Stimulated activated CD8-positive, alpha-beta memory T cell treated with anti-CD3 and anti-CD28 coated beads, Interleukin-12 subunit alpha, Interleukin-12 subunit beta, amount 100 ng/mL, for 1 hour (primary cell): ENCODE results near the gene KPNA1.

Experiments used
- DNase-seq: peaks from one replicate; pipeline ENCODE4 v3.0.0-alpha.2; 2020; ENCODE audit warnings: low read depth

The KPNA1 gene

GRCh38 chr3:122415104-122415744 is 99.5 kb downstream of the KPNA1 start:
- DNase-seq = no peak

- DNase-seq = no peak
Observed at GRCh38 chr3:122414391-122414790, 100.3 kb downstream of the KPNA1 start.

DNA sequence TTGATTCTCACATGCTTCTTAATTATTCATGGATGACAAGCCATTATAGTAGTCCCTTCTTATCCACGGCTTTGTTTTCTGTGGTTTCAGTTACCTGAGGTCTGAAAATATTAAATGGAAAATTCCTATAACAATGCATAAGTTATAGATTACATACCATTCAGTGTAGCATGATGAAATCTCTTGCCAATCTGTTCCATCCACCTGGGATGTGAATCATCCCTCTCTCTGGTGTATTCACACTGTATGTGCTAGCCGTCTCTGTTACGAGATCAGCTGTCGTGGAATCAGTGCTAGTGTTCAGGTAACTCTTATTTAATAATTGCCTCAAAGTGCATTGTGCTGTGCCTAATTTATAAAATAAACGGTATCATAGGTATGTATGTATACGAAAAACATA is 104.1 kb downstream of the KPNA1 start:
- DNase-seq = no peak

DNA sequence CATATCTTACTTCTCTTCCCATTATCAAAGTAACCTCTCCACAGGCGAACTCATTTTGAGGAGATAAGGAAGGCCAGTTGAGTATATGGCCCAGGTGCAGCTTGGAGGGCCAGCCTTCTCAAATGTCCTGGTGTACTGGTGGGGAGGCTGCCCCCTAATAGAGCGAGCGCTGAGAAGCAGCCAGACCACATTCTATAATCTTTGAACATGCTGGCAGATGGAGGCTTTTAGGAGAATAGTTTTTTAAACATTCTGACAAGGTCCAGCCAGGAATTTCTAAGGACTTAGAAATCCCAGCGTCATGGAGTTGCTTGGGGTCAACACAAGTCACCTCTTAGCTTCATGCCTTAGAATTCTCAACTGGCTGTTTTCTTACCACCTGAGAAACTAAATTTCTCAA is 104.6 kb downstream of the KPNA1 start:
- no peak for DNase-seq

DNA sequence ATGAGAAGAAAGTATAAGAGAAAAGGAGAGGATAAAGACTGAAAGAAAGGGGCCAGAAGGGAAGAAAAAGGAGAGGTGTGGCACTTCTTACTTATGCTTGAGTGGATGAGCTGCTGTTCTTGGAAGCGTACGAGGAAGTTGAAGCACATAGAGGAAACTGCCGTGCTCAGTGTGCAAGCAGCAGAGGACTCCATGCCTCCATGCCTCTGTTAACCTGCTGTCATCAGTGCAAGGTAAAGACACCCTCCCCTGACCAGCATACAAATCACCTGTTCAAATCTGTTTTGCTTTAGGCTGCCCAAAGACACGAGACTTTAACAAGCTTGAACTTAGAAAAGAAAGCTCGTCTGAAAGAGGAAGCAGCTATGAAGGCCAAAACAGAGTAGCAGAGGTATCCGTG is 105.3 kb downstream of the KPNA1 start:
- no peak for DNase-seq

DNA sequence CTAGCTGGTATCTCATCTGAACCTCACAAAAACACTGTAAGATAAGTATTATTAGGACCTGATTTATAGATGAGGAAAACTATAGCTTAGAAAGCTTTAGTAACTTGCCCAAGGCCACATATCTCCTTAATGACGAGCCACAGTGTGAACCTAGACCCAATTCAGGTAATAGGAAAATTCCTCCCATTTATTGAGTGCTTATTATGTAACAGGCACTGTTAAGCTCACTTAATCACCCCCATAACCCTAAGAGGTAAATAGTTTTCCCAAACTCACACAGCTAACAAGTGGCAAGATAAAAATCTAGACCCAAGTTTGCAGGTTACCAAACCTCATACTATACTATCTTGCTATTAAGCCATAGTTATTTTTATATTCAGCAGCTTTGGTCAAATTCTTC is 106.8 kb downstream of the KPNA1 start:
- DNase-seq = no peak

DNA sequence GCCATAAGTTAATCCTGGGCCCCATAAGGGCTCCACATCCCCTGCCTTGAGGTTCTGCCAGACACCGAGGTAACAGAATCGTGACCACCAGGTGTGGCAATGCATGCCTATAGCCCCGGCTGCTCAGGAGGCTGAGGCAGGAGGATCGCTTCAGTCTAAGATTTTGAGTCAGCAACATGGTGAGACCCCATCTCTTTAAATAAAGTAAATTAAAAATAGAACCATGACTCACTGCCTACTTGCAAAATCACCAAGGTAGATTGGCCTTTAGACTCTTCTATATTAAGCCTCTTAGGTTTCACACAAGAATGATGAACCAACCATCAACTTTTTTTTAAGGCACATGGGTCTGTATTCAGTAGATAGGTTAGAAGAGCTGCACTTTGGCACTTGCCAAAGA is 108.5 kb downstream of the KPNA1 start:
- no peak for DNase-seq

- DNase-seq = no peak
Observed at GRCh38 chr3:122405015-122405414, 109.7 kb downstream of the KPNA1 start.

DNA sequence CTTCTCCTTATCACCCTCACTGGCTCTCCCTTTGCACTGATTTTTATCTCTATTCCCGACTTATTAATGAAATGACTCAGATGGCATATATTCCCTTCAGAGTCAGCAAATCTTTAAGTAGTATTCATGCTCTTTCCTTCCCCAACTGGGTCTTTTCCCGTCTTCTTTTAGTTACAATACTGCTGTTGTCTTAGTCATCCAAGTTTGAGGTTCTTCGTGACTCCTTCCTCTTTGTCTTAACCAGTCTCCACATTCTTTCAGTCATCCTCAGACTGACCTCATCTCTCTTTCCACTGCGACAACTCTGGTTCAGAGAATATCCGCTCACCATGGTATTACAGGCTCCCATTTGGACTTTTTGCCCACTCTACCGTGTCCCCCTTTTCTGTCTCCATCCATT is 111.2 kb downstream of the KPNA1 start:
- no peak for DNase-seq

DNA sequence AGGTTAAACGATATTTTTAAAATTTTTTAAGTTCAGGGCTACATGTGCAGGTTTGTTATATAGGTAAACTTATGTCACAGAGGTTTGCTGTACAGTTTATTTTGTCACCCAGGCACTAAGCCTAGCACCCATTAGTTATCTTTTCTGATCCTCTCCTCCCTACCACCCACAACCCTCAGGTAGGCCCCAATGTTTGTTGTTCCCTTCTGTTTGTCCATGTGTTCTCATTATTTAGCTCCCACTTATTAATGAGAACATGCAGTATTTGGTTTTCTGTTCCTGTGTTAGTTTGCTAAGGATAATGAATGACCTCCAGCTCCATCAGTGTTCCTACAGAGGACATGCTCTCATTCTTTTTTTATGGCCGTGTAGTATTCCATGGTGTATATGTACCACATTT is 115.8 kb downstream of the KPNA1 start:
- no peak for DNase-seq

GRCh38 chr3:122397201-122397600 is 117.5 kb downstream of the KPNA1 start:
- DNase-seq = no peak

DNA sequence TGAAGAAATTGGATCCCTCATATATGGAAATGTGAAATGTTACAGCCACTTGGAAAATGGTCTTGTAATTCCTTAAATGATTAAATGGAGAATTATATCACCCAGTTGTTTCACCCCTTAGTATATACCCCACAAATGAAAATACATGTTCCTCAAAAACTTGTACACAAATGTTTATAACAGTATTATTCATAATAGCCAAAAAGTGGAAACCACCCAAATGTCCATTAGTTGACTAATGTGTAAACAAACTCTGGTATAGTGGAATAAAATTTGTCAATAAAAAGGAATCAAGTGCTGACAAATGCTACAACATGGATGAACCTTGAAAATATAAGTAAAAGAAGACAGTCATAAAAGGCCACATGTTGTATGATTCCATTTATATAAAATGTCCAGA is 118.2 kb downstream of the KPNA1 start:
- DNase-seq = no peak

DNA sequence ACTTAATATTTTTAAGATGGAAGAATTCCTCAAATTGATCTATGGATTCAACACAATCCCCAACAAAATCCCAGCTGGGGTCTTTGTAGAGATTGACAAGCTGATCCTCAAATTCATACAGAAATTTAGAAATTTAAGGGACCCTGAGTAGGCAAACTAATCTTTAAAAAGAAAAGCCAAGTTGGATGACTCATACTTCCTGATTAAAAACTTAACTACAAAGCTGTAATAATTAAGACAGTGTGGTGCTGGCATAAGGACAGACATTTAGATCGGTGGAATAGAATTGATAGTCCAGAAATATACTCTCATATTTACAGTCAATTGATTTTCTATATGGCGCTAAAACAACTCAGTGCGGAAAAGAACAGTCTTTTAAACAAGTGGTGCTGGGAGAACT is 119.2 kb downstream of the KPNA1 start:
- no peak for DNase-seq

- no peak for DNase-seq
Observed at GRCh38 chr3:122394173-122394572, 120.6 kb downstream of the KPNA1 start.

DNA sequence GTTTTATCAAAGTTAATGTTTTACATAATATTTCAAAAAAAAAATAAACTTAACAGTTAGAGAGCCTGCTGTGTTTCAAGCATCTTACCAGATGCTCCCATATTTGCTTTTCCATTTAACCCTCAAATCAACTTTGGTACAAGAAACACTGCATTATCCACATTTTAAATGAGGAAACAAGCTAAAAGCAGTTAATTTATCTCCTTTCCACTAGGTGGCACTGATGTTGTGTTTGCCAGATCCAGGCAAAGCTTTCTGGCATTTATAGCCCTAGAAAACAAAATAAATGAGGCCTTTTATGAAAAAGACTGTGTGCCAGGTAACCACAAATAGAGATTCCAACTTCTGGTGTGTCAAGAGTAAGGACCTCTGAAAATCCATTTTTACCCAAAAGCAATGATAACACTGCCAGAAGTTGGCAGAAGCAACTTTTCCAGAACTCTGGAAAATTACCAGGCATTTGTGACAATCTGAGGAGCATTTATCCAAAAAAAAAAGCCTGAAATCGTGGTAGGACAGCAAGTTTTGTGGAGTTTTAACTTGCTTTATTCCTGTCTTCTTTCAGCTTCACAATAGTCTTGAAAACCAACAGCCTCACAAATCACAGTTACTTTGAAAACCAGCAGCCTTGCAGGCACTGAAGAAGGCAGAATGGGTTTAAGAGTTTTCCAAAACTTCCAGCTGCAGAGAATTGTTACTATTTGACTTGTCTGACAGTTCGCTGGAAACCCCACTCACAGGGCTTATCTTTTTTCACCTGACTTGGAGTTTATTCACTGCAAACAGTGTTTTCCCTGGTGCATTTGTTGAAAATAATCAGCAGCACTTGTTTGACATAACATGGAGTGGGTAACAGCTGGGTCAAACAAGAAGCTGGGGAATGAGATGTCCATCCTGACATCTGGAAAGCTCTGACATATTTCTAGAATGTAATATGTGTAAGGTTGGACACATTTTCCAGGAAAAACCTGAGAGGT is 121.6 kb downstream of the KPNA1 start:
- no peak for DNase-seq

DNA sequence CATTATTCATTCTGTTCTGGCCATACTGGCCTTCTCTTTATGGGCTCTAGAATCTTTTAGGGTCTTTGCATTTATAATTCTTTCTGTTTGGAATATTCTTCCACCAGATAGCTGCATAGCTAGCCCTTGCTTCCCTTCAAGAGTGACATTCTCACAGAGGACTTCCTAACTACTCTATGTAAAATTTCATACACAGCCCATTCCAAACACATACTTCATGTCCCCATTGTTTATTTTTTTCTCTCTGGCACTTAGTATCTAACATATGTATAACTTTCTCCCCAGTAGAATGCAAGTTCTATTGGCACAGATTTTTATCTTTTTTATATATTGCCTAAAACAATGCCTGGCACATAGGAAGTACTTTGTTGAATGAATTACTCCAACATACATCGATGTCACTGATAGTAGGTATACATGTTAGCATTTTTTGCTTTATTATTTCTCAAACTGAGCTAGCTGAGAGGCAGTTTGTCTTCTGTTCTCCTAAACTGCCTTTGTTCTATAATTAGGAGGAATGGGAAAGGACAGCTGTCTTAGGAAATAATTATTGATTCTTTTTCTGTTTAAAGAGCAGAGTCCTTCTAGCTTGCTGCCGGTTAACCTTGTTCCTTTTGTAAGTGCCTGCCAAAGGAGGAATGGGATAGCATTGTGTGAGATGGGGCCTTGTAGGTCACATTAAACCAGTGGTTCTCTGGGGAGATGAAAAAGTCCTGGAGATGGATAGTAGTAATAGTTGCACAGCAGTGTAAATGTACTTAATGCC is 122.9 kb downstream of the KPNA1 start:
- DNase-seq = no peak

- DNase-seq = no peak
Observed at GRCh38 chr3:122390665-122391064, 124.1 kb downstream of the KPNA1 start.

DNA sequence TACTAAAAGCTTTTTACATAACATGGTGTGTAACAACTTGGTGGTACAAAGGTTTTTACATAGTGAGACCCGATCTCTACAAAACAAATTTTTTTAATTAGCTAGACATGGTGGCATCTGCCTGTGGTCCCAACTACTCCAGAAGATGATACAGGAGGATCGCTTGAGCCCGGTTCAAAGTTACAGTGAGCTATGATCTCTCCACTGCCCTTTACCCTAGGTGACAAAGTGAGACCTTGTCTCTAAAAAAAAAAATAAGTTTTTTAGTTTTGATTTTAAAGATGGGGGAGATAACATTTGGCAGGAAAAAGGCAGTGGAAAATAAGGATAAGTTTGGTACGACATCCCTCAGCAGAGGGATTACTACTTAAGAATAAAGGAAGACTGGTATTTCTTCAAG is 124.8 kb downstream of the KPNA1 start:
- DNase-seq = no peak

- no peak for DNase-seq
Observed at GRCh38 chr3:122389197-122389596, 125.5 kb downstream of the KPNA1 start.

DNA sequence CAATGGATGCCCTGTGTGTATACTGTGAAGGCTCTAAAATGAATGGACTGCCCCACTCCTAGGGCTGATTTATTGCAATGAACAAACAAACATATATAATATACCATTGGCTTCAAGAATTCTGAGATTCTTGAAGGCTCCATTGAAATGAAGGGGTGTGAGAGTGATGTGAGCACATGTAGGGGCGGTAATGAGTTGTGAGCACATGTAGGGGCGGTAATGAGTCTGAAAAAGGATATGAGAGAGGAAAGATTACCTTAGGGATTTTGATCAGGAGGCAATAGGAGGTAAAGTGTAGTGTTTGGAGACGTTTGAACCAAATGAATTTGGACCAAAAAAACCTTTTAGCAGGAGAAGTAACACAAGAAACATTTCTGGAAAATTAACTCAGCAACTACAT is 127.0 kb downstream of the KPNA1 start:
- DNase-seq = no peak

GRCh38 chr3:122383771-122384697 is 130.7 kb downstream of the KPNA1 start, which contains the start of gene FAM162A:
FAM162A (plus strand) TSS chr3:122384182; CDS start chr3:122384266, 84 bp downstream.
- peak; percentile 82 for DNase-seq
